ENCODE measurements around the gene IMPA2. TPM values are rescaled to one million over a fixed set of nuclear protein-coding genes. Genes with fewer than 3 reads are reported as not detected.

Gene IMPA2
- total and polyA plus RNA-seq, 2 donors (not counting 1 experiment from before 2014, with no cell fraction given) = 3.8 to 23.0 TPM

DNA sequence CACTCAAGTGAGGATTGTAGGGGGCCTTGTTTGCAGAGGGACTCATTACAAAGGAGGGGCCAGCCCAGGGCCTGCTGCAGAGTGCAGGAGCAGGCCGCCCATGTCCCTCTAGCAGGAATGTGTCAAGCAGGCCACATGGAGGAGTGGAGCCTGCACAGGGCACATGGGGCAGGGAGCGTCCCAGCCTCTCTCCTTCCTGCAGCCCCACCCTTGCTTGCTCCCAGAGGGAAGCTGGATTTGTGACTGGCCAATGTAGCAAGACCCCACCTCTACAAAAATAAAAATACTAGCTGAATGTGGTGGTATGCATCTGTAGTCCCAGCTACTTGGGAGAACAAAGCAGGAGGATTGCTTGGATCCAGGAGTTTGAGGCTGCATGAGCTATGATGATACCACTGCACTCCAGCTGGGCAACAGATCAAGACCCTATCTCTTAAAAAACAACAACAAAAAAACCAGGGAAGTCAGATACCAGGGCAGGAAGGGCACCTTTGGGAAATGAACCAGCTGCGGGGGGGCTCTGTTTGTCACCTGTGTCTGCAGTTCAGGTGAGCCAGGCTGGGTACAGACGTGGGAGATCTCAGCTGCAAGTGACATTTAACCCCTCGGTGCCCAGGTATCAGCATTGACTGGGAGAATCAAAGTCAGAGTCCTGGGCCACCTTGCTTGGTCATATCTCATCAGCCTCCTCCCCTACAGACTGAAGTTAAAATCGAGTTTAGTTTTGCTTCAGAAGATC is 27.7 kb downstream of the IMPA2 start:
- Histone ChIP-seq H3K4me1 (ENCODE audit: control insufficient read depth, extremely low read depth, insufficient read depth, low read length) (no peaks in the 10 kb centered on the region), H3K4me3 (replicated peaks in 1 of 4; ENCODE audit: control extremely low read depth in 1 of 4, insufficient read depth in 1 of 4, low read depth in 3 of 4, low read length in 4 of 4) (no peak overlapping the region), H3K27me3 (ENCODE audit: control insufficient read depth, insufficient read depth, low read length) (no peaks in the 10 kb centered on the region), H3K27ac (ENCODE audit: insufficient read depth, low read length) (no peak overlapping the region), H3K36me3 (ENCODE audit: control insufficient read depth, insufficient read depth, low read length) (no peaks in the 10 kb centered on the region), H3K9me3 (ENCODE audit: control insufficient read depth, insufficient read depth, low read depth, low read length) (no peaks in the 10 kb centered on the region), H2AFZ (ENCODE audit: low read length) (no peak overlapping the region), H4K20me1 (ENCODE audit: control insufficient read depth, extremely low read depth, insufficient read depth, low read length) (no peaks in the 10 kb centered on the region), H3K9ac (ENCODE audit: insufficient read depth, low read length) (no peak overlapping the region), H3K79me2 (ENCODE audit: control insufficient read depth, insufficient read depth, low read length) (no peaks in the 10 kb centered on the region), H3K4me2 (ENCODE audit: extremely low read depth, insufficient read depth, low read length) (no peak overlapping the region)
- no peak for DNase-seq (ENCODE audit: low read depth in 2 of 2)
- TF ChIP-seq, protein P1, sequence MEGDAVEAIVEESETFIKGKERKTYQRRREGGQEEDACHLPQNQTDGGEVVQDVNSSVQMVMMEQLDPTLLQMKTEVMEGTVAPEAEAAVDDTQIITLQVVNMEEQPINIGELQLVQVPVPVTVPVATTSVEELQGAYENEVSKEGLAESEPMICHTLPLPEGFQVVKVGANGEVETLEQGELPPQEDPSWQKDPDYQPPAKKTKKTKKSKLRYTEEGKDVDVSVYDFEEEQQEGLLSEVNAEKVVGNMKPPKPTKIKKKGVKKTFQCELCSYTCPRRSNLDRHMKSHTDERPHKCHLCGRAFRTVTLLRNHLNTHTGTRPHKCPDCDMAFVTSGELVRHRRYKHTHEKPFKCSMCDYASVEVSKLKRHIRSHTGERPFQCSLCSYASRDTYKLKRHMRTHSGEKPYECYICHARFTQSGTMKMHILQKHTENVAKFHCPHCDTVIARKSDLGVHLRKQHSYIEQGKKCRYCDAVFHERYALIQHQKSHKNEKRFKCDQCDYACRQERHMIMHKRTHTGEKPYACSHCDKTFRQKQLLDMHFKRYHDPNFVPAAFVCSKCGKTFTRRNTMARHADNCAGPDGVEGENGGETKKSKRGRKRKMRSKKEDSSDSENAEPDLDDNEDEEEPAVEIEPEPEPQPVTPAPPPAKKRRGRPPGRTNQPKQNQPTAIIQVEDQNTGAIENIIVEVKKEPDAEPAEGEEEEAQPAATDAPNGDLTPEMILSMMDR (conservative IDR thresholded peaks at IDR 0.05 in 1 of 2, IDR thresholded peaks at IDR 0.05 in 1 of 2; ENCODE audit: low read depth in 1 of 2, low read length in 2 of 2) = no peak
- no peak for TF ChIP-seq EZH2 (IDR thresholded peaks at IDR 0.05; ENCODE audit: low read length, missing control alignments)

DNA sequence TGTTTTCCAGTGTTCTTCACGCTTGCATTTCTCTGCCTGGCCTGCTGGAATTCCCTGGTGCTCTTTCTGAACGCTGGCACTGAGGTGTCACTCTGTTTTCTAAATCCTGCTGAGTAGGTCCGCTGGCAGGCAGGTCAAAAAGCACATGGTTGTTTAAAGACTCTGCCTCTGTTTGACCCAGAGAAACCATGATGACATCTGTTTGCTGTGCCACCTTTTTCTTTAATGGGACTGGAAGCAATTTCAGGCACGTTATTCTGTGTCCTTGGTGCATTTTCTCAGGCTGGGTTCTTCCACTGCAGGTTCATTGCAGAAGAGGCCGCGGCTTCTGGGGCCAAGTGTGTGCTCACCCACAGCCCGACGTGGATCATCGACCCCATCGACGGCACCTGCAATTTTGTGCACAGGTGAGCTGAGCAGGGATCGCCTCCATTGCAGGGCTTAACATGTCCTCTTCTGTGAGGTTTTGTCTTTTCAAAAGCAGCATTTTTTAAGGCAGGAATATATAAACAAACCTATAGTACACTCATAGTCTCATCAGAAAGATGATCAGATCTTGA is 28.4 kb downstream of the IMPA2 start:
- Histone ChIP-seq H4K20me1 (ENCODE audit: control insufficient read depth, extremely low read depth, insufficient read depth, low read length) (no peaks in the 10 kb centered on the region), H3K36me3 (ENCODE audit: control insufficient read depth, insufficient read depth, low read length) (no peaks in the 10 kb centered on the region), H2AFZ (ENCODE audit: low read length) (no peak overlapping the region), H3K4me3 (replicated peaks in 1 of 4; ENCODE audit: control extremely low read depth in 1 of 4, insufficient read depth in 1 of 4, low read depth in 3 of 4, low read length in 4 of 4) (no peak overlapping the region), H3K27ac (ENCODE audit: insufficient read depth, low read length) (no peak overlapping the region), H3K27me3 (ENCODE audit: control insufficient read depth, insufficient read depth, low read length) (no peaks in the 10 kb centered on the region), H3K79me2 (ENCODE audit: control insufficient read depth, insufficient read depth, low read length) (no peaks in the 10 kb centered on the region), H3K9ac (ENCODE audit: insufficient read depth, low read length) (no peak overlapping the region), H3K4me1 (ENCODE audit: control insufficient read depth, extremely low read depth, insufficient read depth, low read length) (no peaks in the 10 kb centered on the region), H3K9me3 (ENCODE audit: control insufficient read depth, insufficient read depth, low read depth, low read length) (no peaks in the 10 kb centered on the region), H3K4me2 (ENCODE audit: extremely low read depth, insufficient read depth, low read length) (no peak overlapping the region)
- no peak for DNase-seq (ENCODE audit: low read depth in 2 of 2)
- no peak for TF ChIP-seq EZH2 (IDR thresholded peaks at IDR 0.05; ENCODE audit: low read length, missing control alignments)
- TF ChIP-seq, protein P1 (conservative IDR thresholded peaks at IDR 0.05 in 1 of 2, IDR thresholded peaks at IDR 0.05 in 1 of 2; ENCODE audit: low read depth in 1 of 2, low read length in 2 of 2) = no peak

DNA sequence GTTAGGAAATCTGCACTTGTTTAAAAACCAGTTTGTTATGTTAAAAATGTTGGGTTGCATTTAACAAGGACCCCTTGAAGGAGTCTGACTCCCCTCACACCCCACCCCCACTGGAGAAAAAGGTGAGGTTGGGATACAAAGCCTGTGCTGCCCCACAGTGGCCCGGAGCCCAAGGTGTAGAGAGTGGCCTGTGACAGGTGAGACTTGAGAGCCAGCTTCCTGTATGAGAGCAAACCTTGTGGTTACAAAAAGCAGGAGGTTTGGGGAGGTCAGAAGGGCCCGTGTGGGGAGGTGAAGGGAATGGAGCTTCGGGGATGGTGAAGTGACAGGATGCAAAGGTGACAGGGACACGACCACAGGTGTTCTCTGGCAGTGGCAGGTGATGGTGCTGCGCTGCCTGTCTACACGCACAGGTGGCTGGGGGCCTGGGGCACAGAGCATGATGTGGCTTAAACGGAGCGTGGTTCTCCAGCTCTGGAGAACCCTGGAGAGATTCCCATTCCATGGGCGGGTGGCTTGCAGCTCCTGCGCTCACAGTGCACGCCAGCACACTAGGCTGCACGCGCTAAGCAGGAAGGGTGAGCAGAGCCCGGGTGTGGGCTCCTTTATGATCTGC is 29.0 kb downstream of the IMPA2 start:
- no peak for TF ChIP-seq EZH2 (IDR thresholded peaks at IDR 0.05; ENCODE audit: low read length, missing control alignments)
- TF ChIP-seq, protein P1 (conservative IDR thresholded peaks at IDR 0.05 in 1 of 2, IDR thresholded peaks at IDR 0.05 in 1 of 2; ENCODE audit: low read depth in 1 of 2, low read length in 2 of 2) = no peak
- no peaks in the 10 kb centered on the region for H3K4me1 ChIP-seq (ENCODE audit: control insufficient read depth, extremely low read depth, insufficient read depth, low read length)
- no peak overlapping the region for H3K9ac ChIP-seq (ENCODE audit: insufficient read depth, low read length)
- no peaks in the 10 kb centered on the region for H3K9me3 ChIP-seq (ENCODE audit: control insufficient read depth, insufficient read depth, low read depth, low read length)
- no peaks in the 10 kb centered on the region for H3K27me3 ChIP-seq (ENCODE audit: control insufficient read depth, insufficient read depth, low read length)
- H3K4me3 ChIP-seq (replicated peaks in 1 of 4; ENCODE audit: control extremely low read depth in 1 of 4, insufficient read depth in 1 of 4, low read depth in 3 of 4, low read length in 4 of 4) = no peak overlapping the region
- no peak overlapping the region for H2AFZ ChIP-seq (ENCODE audit: low read length)
- H3K4me2 ChIP-seq (ENCODE audit: extremely low read depth, insufficient read depth, low read length) = no peak overlapping the region
- DNase-seq (ENCODE audit: low read depth in 2 of 2) = no peak
- no peaks in the 10 kb centered on the region for H3K79me2 ChIP-seq (ENCODE audit: control insufficient read depth, insufficient read depth, low read length)
- no peaks in the 10 kb centered on the region for H4K20me1 ChIP-seq (ENCODE audit: control insufficient read depth, extremely low read depth, insufficient read depth, low read length)
- no peaks in the 10 kb centered on the region for H3K36me3 ChIP-seq (ENCODE audit: control insufficient read depth, insufficient read depth, low read length)
- no peak overlapping the region for H3K27ac ChIP-seq (ENCODE audit: insufficient read depth, low read length)

Measured in fibroblast of lung (primary cell).